Myocyte (in vitro differentiated cells): ENCODE results near the gene EFHD1. TPM values are rescaled to one million over a fixed set of nuclear protein-coding genes. Genes with fewer than 3 reads are reported as not detected.
"Not testable (repeated sequence)": the region's sequence is repeated elsewhere in the genome, so short reads cannot be mapped to it uniquely, and the experiment has no call there.

Source experiments
- DNase-seq: peaks from one replicate; pipeline ENCODE4 v3.0.0-alpha.2; 2012; ENCODE audit warnings: low read depth
- total RNA-seq: library from RNA; depleted of rRNA; stranded (reverse); fragments of >200 nt; gene quantifications from 2 replicates; pipeline ENCODE4 v1.2.3, GENCODE V29; 2014

The EFHD1 gene
- total RNA-seq, 1 donor from 2014 or later, result 0.29 TPM

DNA sequence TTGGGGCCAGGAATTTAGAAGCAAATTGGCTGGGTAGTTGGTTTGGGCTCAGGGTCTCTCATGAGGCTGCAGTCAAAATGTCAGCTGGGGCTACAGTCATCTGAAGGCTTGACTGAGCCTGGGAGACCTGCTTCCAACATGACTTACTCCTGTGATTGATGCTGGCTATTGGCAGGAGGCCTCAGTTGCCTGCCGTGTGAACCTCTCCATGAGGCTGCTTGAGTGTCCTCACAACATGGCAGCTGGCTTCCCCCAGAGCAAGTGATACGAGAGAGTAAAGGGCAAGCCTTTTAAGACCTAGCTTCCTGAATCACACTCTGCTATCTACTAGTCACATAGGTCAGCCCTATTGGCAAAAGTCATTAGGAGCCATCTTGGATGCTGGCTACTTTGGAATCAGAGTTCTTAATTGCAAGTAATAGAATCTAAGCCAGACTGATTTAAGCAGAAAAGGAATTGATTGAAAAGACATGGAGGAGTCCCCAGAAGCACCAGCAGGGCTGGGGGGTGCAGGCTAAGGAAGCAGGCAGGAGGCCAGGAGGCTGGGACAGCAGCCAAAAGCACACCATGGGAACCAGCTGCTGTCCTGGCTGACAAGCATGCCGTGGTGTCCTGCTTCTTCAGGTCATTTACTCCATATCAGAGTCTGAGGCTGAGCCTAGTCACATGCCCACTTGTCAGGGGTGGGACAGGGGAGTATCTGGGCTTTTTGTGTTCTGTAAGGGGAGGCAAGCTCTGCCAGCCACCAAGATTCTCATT is 55.9 kb downstream of the EFHD1 start:
- DNase-seq, result peak; percentile 90

DNA sequence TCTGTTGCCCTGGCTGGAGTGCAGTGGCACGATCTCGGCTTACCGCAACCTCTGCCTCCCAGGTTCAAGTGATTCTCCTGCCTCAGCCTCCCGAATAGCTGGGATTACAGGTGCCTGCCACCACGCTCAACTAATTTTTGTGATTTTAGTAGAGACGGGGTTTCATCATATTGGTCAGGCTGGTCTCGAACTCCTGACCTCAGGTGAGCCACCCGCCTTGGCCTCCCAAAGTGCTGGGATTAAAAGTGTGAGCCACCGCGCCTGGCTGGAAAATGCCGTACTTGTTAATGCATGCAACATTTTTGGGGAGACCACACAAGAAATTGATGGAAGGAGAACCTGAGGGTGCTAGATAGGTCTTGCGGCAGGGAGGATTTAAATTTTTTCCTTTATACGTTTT is 57.7 kb downstream of the EFHD1 start:
- DNase-seq, result not testable (repeated sequence)

DNA sequence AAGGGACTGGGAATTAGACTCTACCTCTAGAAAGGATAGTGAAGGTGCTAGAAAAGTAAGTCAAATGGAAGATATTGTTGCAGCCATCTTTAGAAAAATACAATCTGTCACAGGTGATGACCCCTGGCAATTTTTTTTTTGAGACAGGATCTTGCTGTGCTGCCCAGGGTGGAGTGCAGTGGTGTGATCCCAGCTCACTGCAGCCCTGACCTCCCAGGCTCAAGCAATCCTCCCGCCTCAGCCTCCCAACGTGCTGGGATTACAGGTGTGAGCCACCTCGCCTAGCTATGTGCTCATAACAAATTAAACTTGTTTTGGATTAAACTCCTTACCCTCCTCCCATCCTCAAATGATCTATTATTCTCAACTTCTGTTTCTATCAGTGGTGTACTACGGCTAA is 59.9 kb downstream of the EFHD1 start:
- DNase-seq, result no peak

DNA sequence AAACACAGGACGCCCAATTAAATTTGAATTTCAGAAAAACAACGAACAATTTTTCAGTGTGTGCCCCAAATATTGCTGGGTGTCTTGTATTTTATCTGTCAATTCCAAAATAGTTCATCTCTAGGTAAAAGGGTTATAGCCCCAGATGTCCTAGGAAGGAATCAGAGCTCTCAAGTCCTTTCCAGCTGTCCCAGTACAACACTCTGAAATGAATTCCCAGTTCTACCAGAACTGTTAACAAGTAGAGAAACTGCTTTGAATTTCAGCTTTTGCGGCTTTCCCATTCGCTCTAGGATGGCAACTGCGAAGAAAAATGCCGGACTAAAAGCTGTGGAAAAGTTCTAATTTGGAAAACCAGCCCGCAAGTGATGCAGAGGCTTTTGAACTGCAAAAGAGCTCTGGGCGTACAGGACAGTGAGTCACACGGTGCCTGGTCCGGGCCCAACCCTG is 63.2 kb downstream of the EFHD1 start:
- no peak for DNase-seq

DNA sequence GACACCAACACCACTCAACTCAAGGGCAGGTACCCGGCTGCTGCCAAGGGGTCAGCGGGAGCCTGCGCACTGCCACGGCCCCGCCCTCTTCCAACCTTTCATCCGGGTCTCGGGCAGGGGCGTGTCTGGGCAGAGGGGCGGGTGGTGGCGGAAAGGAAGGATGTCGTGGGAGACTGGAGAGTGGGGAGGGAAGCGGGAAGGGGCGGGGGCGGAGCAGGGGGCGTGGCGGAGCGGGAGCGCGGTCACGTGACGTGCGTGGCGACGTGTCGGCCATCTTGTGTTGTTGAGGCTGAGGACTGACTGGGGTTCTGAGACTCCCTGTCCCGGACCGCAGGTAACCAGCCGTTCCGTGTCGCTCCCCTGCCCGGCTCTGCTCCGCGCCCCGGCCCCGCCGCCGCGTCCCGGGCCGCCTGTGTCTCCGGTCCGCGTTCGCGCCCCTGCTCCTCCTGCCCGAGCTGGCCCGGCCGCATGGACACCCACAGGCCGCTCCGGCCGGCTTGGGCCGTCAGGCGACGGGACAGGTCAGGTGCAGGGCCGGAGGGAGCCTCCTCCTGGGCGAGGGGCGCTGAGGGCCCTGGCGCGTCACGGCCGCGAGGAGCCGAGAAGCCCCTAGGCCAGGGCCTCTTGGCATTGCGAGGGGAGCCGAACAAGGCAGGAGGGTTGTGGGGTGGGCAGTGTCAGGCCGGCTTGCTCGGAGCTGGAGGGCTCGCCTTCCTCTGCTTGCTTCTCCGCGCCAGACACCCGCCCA is 63.8 kb downstream of the EFHD1 start, which contains the start of gene GIGYF2:
GIGYF2 (plus strand) TSS at position 273 of the 748 bp plus-strand sequence. CDS start 37,867 bp downstream, outside the sequence.
- peak; percentile 98 for DNase-seq

DNA sequence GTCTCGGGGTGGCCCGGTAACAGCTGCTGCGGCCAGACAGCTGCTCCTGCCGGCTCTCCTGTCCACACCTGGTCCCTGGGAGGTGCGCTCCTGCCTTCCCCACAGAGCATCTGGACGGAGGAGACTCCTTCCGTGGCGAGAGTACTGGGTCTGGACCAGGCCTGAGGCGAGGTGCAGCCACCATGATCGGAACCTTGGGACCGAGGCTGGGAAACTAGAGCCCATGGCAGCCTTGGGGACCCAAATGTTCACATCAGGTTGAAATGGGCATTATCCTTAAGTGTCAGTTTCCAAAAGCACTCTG is 64.4 kb downstream of the EFHD1 start:
- peak; percentile 49 for DNase-seq

DNA sequence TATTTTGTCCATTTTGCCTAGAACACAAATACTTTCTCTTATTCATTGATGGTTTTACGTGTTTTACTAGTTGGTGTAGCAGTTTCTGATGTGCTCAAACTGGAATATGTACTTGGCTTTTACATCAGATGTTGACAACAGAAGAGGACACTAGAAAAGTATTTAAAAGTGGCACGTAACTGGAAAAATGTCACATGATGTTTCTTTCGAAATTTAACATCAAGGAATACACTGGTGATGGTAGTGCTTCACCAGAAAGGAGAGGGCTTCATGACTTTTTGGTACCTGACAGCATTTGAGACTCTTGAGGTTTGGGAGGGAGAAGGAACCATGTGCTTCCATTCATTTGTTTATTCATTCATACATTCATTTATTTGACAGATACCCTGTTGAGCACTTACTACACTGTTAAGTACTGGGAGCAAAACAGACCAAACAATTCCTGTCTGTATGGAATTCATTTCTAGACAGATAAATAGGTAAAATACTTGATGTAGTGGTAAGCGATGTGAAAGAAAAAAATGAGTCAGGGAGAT is 65.2 kb downstream of the EFHD1 start:
- DNase-seq, result no peak

DNA sequence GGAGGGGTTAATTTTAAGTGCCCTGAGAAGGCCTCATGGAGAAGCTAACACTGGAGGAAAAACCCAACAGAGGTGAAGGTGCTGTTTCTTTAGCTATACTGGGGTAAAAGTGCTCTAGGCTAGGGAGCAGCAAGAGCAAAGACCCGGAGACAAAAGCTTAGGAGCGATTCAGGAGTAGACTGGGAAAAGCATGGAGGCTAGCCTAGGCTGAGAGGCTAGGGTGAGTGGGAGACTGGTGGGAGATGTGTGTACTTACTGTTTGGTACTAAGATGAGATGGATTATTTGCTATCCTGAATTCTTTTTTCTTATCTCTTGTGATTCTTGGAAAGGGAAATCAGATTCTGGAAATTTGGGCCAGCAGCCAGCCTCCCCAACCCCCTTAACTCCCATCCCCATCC is 65.7 kb downstream of the EFHD1 start:
- no peak for DNase-seq

DNA sequence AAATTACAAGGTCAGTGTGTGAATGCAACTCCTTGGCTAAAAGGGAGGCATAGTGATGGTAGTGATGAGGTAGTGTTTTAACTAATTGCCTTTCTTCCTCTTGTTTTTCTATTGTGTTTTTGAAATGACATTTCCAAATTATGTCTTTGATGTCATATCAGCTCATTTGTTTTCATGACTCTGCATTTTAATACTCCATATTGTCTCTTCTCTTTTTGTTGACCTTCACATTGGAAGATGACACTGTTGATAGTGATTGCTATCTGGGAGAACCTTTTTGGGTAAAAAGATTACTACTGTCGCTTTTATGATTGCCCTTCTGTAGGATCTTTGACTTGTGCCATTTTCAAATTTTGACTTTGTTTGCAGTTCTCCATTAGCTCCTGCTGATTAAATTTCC is 66.8 kb downstream of the EFHD1 start:
- no peak for DNase-seq

DNA sequence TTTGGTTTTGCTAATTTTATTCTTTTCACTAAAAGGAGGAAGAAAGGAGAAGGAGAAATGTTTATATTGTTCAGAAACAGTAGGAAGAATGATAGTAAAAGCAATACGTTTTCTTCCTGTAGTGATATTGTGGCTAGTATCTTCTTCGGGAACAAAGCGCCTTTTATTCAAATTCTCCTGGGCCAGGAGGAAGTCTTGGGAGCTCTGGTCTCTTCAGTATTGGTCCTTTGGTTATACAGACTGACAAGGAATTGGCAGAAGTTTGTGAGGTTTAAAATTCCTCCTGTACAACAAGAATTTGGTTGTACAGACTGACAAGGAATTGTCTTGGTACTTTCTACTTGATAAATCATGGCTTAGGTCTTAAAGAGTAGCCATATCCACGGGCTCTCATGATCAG is 73.7 kb downstream of the EFHD1 start:
- no peak for DNase-seq

DNA sequence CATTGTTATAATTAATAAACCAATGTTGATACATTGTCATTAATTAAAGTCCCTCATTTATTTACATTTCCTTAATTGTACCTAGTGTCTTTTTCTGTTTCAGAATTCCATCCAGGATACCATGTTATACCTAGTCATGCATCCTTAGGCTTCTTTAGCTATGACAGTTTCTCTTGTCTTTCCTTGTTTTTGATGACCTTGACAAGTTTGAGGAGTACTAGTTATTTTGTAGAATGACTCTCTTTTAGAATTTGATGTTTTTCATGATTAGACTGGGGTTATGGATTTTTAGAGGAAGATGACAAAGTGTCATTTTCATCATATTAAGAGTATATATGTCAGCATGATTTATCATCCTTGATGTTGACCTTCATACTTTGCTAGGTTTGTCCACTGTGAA is 80.1 kb downstream of the EFHD1 start:
- DNase-seq, result no peak

DNA sequence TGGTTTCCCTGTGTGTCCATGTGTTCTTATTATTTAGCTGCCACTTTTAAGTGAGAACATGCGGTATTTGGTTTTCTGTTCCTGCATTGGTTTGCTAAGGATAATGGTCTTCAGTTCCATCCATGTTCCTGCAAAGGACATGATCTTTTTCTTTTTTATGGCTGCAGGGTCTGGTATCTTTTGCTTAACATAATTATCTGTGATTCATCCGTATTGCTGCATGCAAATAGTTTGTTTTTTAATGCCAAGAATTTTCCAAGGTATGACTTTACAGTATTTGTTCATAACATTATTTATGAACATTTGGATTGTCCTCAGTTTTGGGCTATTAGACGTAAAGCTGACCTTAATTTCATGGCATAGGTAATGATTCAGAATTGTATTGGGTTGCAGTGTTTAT is 81.6 kb downstream of the EFHD1 start:
- DNase-seq, result no peak

DNA sequence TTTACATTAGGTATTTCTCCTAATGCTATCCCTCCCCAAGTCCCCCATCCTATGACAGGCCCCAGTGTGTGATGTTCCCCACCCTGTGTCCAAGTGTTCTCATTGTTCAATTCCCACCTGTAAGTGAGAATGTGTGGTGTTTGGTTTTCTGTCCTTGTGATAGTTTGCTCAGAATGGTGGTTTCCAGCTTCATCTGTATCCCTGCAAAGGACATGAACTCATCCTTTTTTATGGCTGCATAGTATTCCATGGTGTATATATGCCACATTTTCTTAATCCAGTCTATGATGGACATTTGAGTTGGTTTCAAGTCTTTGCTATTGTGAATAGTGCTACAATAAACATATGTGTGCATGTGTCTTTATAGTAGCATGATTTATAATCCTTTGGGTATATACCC is 86.7 kb downstream of the EFHD1 start:
- not testable (repeated sequence) for DNase-seq

DNA sequence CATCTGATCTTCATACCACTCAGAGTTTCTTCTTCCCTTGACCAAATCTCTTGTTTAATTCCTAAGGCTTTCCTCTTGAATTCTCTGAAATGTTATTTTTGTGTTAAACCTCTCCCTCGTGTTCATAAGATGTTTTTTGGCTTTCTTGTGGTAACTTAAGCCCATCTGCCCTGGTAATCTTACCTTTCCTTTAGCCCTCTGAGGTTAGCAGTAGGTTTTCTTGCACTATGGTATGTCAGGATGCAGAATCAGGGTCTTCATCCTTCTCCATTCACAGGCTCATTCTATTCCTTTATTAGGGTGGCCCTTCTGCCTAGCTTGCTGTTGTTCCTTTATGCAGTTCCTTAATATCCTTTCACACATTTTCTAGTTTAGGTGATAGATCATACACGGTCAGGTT is 87.9 kb downstream of the EFHD1 start:
- DNase-seq, result no peak

DNA sequence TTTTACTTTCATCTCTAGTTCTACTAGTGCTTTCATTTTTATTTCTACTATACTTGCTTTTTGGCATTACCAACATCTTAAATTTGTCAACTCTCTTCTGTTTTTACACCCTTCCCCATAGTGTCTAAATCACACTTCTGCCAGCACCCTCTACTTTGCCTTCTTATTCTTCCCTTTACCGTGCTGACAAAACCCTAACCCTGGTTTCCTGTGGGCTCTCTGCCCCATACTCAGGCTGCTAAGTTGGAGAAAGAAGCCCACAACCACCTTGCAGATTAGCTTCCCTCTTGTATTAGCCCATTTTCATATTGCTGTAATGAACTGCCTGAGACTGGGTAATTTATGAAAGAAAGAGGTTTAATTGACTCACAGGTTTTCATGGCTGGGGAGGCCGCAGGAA is 88.5 kb downstream of the EFHD1 start:
- DNase-seq, result no peak

DNA sequence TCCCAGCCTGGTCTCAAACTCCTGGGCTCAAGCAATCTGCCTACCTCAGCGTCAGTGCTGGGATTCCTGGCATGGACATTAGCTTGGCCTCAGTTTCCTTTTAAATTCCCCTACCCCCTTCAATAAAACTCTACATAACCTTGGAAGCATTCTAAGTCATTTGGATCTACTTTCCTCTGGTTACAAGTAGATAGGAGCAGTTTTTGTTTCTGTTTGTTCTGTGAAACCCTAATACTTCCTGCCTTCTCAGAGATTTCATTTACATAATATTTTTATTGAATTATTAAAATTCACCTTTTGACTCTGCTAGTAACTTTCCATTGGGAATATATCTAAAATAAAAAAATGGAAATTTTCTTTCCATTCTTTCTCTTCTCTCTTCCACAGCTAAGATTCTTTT is 89.6 kb downstream of the EFHD1 start:
- DNase-seq, result no peak

DNA sequence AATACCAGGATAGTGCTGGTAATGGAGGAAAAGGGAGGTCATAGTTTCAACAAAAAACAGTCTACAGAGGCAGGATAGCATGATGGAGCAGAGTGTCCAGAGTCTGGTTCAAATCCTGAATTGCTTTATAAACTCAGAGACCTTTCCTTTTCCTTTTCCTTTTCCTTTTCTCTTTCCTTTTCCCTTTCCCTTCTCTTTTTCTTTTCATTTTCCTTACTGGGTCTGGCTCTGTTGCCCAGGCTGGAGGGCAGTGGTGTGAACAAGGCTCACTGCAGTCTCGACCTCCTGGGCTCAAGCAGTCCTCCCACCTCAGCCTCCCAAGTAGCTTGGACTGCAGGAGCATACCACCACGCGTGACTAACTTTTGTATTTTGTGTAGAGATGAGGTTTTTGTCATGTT is 95.4 kb downstream of the EFHD1 start:
- no peak for DNase-seq

DNA sequence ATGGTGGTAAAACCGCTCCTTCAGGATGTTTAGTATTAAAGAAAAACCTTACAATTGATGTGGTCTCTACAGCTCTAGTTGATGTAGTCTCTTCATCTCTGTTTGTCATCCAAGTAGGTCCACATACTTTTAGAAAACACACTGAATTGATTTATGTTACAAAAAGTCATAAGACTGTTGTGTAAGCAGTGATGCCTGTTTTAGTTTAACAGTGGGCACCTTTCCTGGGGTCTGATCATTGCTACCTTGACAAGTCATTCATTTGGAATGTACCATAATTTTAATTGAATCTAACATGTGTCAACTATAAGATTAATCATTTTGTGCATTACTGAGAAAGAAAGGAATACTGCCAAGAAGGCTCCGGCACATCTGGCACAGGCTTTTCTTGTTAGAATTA is 98.1 kb downstream of the EFHD1 start:
- no peak for DNase-seq
